Dedifferentiated amniotic fluid mesenchymal stem cell (primary cell): ENCODE data around the gene CYTH4.
A peak's percentile ranks its signal among the peaks of the same experiment; 100 is the strongest.

Source experiments
- DNase-seq: peaks from one replicate; pipeline ENCODE4 v3.0.0-alpha.2; 2016; ENCODE audit errors: extremely low spot score

The CYTH4 gene

DNA sequence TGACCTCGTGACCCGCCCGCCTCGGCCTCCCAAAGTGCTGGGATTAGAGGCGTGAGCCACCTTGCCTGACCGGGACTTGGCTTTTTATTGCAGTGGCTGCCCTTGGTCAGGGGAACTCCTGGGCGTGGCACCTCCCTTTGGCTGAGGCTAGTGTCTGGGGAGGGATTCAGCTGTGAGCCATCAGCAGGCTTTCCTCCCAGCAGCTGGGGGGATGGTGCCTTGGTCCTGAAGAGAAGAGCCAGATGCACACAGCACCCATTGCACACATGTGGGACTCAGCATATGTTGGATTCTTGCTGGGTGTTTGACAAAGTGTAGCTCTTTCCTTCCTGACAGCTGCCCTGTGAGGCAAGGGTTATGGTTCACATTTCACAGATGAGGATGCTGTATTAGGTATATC, 8.4 kb downstream of the CYTH4 start:
- no peak for DNase-seq

DNA sequence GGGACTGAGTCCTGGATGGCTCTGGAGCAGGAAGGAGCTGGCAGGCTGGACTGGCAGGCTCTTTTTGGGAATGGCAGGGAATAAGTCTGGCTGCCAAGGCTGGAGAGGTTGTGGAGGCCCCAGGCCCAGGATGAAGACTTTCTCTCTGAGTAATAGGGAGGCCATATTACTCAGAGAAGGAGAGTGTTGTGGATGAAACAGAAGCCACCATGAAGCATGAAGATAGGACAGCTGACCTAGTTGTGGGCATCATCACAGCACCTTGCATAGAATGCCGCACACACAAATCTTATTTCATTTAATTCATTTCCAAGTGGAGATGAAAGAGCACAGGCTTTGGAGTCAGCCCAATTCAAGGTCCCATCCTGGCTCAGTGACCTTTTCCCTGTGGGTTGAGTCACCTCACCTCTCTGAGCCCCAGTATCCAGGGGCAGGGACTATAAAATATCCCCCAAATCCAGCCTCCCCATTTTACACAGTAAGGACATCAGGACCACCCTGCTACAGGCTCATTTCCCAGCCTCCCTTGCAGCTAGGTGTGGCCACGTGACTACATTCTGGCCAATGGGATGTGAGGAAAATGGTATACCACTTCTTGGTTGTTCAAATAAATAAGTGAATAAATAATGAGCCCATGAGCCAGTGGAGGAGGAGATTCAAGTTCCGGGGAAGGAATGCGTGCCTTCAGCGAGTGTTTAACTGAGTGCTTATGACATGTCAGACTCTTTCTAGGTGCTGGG, 9.4 kb downstream of the CYTH4 start:
- DNase-seq = no peak

DNA sequence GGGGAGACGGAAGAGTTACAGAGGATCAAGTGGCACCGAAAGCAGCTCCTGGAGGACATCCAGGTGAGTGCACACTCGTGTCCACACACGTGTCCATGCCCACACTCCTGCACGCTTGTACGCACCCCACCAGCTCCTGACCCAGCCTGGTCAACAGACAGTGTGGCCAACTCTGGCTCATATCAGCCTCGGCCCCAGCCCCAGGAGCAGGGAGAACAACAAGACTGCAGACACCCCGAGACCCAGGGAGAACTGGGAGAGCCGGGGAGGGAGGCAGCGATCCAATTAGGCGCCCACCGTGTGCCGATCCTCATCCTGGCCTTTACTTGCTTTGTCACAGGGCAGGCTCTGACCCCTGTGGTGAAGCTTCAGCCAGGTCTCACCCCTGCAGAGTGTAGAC, 10.3 kb downstream of the CYTH4 start:
- DNase-seq = no peak

DNA sequence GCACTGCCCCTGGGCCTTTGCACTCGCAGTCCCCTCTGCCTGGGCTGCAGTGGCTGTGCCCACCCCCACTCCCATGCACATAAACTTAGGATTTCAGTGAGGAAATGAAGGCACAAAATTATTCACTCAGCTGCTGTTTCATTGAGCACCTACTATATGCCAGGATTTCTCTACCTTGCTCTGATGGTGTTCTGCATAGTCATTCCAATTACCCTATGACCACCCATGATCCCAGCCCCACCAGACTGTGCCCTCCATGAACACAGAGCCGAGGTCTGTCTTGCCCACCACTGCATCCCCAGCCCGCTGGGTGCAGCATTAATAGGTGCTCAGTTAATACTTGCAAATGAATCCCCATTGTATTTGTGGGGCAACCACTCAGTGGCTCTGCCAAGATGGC, 10.9 kb downstream of the CYTH4 start:
- DNase-seq = no peak

DNA sequence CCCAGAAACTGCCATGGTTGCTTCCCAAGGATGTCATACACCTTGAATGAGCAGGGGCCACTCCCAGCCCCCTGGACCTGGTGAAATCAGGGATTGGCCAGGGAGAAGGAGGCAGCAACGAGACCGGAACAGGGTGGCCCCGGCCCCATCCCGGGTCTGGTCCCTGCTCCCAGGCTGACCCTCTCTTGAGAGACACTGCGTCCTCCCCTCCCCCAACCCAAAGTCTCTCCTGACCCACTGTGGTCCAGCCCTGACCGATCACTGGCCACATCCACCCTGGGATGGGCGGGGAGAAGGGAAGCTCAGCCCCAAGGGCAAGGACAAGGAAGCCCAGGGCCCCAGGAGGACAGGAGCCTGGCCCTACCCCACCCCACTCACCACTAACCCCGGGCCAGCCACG, 12.4 kb downstream of the CYTH4 start:
- DNase-seq = no peak

DNA sequence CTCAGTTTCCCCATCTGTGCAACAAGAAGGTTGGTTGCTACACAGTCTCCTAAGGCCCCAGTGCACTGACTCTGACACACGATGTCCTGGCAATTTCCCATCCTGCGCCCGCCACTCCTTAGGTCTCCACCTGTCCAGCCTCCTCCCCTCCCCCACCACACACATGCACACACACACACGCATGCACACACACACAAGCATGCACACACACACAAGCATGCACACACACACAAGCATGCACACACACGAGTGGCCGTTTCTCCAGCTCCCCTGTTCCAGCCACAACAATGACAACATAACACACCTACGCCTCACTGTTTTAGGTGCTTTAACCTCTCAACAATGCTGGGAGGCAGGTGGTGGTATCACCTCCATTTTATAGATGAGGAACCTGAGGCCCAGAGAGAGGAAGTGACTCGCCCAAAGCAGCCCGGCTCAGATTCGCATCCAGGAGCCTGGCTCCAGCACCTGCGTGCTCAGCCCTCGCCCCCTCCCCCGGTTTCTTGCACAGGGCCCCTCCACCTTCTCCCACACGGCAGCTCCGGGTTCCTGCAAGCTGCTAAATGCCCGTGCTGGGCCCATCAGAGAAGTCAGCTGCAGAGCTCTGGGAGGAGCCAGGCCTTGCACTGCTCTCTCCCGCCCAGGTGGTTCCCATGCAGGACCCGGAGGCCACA, 13.0 kb downstream of the CYTH4 start:
- DNase-seq = no peak

DNA sequence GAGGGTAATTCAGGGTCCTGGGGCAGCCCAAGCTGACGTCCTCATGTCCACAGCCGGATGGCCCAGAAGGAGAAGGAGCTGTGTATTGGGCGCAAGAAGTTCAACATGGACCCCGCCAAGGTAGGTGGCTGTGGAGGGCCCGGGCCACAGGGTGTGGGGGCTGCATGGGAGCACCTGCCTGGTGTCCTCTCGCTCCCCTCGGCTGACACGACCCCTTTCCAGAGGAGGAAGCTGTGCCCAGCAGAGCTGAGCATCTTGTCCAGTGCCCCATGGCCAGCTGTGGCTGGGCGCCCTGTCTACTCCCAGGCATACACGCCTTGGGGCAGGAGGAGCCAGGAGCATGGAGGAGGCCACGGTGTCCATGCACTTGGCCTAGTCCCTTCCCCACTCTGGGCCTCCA, 13.6 kb downstream of the CYTH4 start:
- no peak for DNase-seq

DNA sequence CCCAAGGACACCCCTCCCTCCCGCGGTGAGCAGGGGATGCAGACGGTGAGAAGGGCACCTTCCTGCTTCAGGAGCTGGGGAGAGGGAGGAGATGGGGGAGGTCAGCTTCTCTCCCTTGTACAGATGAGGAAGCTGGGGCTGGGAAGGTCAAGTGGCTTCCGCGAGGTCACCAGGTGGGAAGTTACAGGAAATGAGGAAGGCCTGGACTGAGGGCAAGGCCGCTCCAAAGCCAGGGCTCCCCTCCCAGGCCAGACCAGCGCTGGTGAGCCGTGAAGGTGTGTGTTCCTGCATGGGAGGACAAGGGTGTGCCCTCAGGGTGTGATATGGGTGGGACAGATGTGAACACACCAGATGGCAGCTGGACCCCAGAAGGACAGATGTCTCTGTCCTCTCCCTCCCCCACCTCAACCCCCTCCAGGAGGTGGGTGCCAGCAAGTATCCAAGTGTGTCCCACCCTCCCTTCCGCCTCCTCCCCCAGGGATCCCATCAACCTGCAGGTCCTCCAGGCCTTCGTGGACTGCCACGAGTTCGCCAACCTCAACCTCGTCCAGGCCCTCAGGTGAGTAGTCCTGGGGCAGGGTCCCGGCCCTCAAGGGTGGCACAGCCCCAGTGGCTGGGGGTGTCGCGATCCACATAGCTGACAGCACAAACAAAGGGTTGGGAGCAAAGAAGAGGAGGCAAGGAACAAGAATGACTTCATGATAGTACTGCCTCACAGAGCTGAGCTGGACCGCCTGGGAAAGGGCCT, 16.6 kb downstream of the CYTH4 start:
- no peak for DNase-seq

DNA sequence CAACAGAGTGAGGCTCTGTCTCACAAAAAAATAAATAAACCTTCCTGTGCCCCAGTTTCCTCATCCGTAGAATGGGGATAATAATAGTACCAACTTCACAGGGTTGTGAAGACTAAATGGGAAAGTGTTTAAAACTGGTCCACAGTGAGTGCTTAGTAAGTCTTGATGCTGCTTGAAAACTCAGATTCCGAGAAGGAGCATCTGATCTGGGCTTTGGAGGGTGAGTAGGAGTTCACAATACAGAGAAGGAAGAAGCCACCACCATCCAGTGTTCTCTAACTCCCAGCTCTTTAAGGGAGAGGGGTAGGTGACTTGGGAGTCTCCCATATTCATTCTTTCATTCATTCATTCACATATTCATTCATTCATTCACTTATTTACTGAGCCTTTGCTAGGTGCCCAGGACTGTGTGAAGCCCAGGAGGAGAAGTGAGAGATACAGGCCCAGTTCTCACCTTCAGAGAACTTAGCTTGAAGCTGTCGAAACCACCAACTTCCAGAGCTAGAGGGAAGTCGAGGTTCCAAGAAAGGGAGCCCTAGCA, 17.7 kb downstream of the CYTH4 start:
- no peak for DNase-seq

DNA sequence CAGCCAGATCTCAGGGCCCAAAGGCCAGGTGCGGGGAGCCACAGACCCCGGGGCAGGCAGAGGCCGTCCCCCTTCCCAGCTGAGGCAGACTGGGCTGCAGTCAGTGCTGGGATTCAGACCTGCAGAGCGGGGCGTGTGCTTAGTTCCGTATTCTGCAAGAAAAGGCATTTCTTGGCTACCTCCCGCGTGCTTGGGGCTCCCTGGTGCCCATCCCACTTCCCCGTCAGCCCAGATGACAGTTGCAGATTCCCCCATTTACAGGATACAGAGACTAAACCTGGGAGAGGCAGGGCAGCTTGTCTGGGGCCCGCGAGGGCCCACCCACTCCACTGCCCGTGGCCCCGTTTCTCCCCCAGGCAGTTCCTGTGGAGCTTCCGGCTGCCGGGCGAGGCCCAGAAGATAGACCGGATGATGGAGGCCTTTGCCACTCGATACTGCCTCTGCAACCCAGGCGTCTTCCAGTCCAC, 18.3 kb downstream of the CYTH4 start:
- no peak for DNase-seq

DNA sequence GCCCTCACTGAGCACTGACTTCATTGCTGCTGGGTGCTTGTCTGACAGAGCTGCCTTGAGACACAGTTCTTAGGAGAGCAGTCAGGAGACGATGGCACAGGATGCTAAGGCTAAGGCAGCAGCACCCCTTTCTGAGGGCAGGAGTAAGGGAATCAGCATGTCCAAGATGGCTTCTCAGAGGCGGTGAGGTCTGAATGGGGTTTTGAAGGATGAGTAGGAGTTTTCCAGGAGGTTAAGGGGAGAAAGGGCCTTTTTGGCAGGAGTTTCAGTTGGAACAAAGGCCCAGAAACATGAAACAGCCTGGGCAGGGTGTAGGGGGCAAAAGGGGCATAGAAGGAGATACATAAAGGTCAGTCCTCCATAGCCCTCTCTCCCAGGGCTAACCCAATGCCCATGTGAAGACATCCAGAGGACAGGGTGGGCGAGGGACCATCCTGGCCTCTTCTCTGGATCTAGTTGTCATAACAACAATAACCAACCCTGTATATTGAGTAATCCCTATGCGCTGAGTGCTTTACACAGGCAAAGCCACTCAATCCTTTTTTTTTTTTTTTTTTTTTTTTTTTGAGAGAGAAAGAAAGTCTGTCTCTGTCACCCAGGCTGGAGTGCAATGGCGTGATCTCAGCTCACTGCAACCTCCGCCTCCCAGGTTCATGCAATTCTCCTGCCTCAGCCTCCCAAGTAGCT, 19.0 kb downstream of the CYTH4 start:
- no peak for DNase-seq

DNA sequence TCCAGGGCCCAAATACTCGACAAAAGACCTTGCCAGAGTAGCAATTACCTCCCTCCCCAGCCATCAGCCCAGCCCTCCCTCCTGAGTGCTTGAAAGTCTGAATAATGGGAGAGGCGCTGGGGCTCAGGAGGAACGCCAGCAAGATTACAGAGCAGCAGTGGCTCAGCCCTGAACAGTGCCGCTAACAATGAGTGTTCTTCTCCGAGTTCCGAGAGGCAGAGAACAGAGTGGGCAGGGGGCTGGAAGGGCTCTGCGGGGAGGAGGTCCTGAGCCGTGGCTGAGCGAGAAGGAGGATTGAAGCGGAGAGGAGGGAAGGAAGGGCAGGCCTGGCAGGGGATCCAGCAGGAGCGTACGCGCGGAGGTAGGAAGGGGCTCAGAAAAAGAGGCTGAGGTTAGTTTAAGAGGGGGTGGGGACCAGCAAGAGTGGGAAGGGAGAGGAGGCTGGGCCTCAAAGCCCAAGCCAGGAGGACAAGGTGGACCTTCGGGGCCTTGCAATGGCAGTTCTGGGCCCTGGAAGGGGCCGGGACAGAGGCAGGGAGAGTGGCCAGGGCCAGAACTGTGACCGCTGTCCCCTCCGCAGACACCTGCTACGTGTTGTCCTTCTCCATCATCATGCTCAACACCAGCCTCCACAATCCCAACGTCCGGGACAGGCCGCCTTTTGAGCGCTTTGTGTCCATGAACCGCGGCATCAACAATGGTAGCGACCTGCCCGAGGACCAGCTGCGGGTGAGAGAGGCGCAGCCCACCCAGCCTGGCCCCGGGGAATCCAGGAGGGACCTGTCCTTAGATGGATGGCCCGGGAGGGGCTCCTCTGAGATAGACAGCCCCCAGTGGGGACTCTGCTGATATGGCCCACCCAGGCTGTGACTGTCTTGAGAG, 20.6 kb downstream of the CYTH4 start:
- no peak for DNase-seq

DNA sequence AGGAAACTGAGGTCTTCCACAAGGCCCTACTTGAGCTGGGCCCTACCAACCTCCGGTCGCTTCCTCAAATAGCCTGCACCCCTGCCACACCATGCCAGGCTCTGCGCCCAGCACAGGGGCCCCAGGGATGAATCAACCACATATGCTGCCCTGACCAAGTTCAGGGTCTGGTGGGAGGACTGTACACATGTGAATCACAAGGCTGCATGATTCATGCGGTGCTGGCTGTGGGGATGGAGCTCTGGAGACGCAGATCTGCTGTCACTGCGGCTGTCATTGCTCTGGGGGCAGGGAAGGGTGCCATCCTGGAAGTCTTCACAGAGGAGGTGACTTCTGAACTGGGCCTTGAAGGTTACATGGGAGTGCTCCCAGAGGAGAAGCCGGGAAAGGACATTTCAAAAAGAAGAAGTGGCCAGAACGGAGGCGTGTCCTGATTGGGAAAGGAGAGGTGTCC, 21.5 kb downstream of the CYTH4 start:
- DNase-seq = peak; percentile 66

DNA sequence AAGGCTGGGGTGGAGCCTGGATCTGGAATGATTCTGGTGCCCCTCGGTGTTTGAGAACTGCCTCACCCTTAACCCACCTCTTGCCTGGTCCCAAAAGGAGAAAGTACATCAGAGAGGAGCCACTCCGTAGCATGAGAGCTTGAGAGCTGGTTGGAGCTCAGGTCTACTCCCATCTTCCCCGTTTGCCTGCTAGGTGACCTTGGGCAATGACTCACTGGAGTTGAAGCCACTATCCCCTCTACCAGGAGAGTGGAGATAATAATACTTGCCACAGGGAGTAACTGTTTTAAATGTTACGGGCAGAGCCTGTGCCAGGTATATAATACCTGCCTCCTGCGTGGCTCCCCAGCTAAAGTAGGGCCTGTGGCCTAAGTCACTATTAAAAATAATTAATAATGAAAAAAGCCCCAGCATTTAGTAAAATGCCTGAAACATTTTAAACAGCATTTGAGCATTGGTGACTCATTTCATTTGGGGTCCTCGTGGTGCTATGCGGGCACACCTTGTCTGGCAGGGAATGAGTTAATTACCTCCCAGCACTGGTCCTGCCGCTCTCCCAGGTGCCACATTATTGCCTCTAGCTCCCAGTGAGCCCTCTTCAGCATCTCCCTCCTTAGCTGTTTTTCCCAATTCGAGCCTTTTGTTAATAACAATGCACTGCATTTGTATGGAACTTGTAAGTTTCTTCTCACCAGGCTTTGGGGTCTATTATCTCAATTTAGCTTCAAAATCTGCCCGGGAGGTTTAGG, 22.5 kb downstream of the CYTH4 start:
- DNase-seq = no peak

DNA sequence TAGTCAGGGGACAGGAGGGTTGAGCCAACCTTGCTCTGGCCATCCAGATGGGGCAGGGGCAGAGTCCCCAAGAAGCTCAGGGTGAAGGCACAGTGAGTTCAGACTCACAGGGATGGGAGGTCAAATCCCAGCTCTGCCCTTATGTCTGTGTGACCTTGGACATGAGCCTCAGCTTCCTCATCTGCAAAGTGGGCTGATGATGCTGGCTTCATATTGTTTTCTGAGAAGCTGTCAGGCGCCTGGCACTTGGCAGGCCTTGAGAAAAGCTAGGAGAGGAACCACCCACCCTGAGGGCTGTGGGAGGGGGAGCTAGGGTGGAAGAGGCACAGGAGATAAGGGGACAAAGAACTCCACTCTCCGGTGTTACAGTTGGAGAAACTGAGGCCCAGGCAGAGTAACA, 23.6 kb downstream of the CYTH4 start:
- no peak for DNase-seq

DNA sequence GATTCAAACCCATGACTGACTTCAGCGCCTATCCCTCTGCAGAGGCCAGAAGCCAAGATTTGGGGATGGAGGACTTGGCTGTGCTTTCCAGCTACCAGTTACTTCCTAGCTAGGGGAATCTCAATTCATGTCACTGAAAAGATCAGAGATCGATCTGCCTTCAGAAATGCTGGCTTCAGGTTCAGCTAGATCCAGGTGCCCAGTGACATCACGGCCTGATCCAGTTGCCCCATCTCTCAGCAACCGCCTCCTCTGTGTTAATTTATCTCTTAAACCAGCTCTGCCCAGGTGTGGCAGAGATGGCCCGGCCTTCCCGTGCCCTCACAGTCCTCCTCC, 24.2 kb downstream of the CYTH4 start:
- DNase-seq = no peak

DNA sequence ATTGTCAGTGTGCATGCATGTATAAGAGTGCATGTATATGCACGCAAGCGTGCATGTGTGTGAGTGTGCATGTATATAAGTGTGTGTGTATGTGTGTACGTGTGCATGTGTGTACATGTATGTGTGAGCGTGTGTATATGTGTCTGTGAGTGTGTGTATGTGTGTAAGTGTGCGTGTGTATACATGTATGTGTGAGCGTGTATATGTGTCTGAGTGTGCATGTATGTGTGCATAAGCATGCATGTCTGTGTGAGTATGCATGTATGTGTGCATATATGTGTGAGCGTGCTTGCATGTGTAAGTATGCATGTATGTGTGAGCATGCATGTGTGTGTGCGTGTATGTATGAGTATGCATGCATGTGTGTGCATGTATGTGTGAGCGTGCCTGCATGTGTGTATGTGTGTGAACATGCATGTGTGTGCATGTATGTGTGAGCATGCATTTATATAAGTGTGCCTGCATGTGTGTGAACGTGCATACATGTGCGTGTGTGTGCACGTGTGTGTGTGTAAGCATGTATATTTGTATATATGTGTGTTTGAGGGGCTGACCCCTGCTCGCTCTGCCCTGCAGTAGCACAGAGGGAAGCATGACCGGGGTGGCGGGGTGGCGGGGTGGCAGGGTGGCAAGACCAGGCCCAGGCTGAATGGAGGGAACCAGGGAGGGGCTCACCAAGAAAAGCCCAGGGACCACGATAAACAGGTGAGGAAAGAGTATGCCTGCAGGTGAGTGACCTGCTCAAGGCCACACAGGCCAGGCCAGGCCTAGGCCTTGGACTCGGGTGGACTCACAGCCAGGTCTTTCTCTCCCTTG, 26.3 kb downstream of the CYTH4 start:
- DNase-seq = no peak

DNA sequence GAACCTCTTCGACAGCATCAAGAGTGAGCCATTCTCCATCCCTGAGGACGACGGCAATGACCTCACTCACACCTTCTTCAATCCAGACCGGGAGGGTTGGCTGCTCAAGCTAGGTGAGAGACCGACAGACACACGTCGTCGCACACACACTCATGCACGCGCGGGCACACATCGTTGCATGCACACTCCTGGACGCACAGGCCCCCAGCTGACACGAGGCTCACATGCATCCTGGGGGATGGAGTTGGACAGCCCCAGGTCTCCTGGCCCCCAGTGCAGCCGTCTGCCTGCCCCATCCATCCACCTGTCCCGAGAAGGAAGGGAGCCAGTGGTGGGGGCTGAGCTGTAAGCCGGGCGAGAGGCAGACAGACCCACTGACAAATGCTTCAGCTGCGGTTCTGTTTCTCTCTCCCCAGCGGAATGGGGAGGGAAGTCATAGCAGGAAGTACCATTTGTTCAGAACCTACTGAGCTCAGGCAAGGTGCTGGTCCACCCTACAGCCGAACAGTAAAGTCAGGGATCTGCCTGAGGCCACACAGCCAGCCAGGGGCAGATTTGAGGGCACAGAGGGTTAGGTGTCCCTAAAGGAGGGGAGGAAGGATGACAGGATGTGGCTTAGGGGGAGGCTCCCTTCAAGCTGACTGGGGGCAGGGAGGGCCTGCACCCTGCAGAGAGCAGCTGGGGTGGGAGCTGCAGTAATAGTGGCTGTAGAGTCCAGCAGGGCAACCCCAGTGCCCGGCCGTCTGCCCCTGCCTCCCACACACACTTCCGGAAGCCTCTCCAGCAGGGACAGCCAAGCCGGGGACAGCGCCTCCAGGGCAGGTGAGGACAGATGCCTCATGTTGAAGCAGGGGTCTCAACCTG, 27.1 kb downstream of the CYTH4 start:
- DNase-seq = no peak
